ENCODE results near the gene FZD1. TPM values are rescaled to one million over a fixed set of nuclear protein-coding genes. Genes with fewer than 3 reads are reported as not detected.

The FZD1 gene
- total RNA-seq, 1 experiment from 2014 or later: 0.61 TPM

- H3K18ac ChIP-seq (ENCODE audit: insufficient read length, low read depth, low read length): no peak overlapping the region
- H3K79me1 ChIP-seq (ENCODE audit: insufficient read depth, low read depth, low read length, poor library complexity, severe bottlenecking): no peaks in the 10 kb centered on the region
- Mint-ChIP-seq H3K27ac (no peak overlapping the region), H3K9me3 (no peaks in the 10 kb centered on the region), H3K36me3 (ENCODE audit: insufficient read depth in 1 of 3, low read depth in 3 of 3) (no peaks in the 10 kb centered on the region), H3K4me3 (no peak overlapping the region), H3K4me1 (peaks cover 0 to 4% of the 10 kb centered on the region in 2 experiments; a peak in 2 of 4 replicates), H3K27me3 (ENCODE audit: low read depth) (peaks cover 3% of the 10 kb centered on the region; the same call in 1 of the 2 replicates)
- no CpG with 5 or more reads among the region's 7 CpGs for WGBS (ENCODE audit: extremely low coverage, insufficient read length, low lambda C conversion rate)
- H2BK20ac ChIP-seq (ENCODE audit: low read depth, low read length, poor library complexity, severe bottlenecking): no peak overlapping the region
- no peak overlapping the region for H4K8ac ChIP-seq (replicated peaks; ENCODE audit: insufficient read length, low read depth, low read length)
- no peak overlapping the region for H3K14ac ChIP-seq (ENCODE audit: insufficient read depth, low read length)
- no peak for DNase-seq
- H4K91ac ChIP-seq (ENCODE audit: insufficient read length, low read depth, low read length): no peak overlapping the region
- H3K4me1 ChIP-seq (ENCODE audit: insufficient read depth, low read length): no peaks in the 10 kb centered on the region
- H2BK120ac ChIP-seq (ENCODE audit: low read depth, low read length, poor library complexity, severe bottlenecking): no peak overlapping the region
- H2AK5ac ChIP-seq (ENCODE audit: insufficient read length, low read length): no peak overlapping the region
- no peaks in the 10 kb centered on the region for H3K79me2 ChIP-seq (ENCODE audit: insufficient read depth, low read length)
- H3K56ac ChIP-seq (ENCODE audit: insufficient read length, low read depth, low read length): no peak overlapping the region
- no peak overlapping the region for H3K4ac ChIP-seq (ENCODE audit: low read depth, low read length)
- H2BK5ac ChIP-seq (ENCODE audit: insufficient read length, low read length): no peak overlapping the region
- H3T11ph ChIP-seq (ENCODE audit: low read length): no peak overlapping the region
- no peak overlapping the region for H2BK15ac ChIP-seq (ENCODE audit: low read depth, low read length)
- no peaks in the 10 kb centered on the region for H3K9me3 ChIP-seq (ENCODE audit: control insufficient read depth, low read depth, low read length)
- no peaks in the 10 kb centered on the region for H3K23me2 ChIP-seq (ENCODE audit: insufficient read length, low read depth, low read length, poor library complexity, severe bottlenecking)
- H3K9ac ChIP-seq (ENCODE audit: extremely low read depth, insufficient read length, low read length): no peak overlapping the region
- H3K27ac ChIP-seq (ENCODE audit: insufficient read length, low read depth, low read length): no peak overlapping the region
- no peak overlapping the region for H2AFZ ChIP-seq (ENCODE audit: low read length)
- no peak overlapping the region for H4K5ac ChIP-seq (ENCODE audit: insufficient read length, low read depth, low read length)
- H3K4me2 ChIP-seq (ENCODE audit: insufficient read depth, insufficient read length, low read length): no peak overlapping the region
- H3K23ac ChIP-seq (ENCODE audit: insufficient read length, low read depth, low read length): no peak overlapping the region
- TF ChIP-seq CTCF (conservative IDR thresholded peaks at IDR 0.05): no peak
- no peaks in the 10 kb centered on the region for H3K27me3 ChIP-seq (ENCODE audit: insufficient read depth, low read length)
- no peak overlapping the region for H2BK12ac ChIP-seq (ENCODE audit: insufficient read length, low read depth, low read length)
- H4K20me1 ChIP-seq (ENCODE audit: control insufficient read depth, insufficient read depth, insufficient read length): no peaks in the 10 kb centered on the region
These were observed 46.7 kb downstream of the FZD1 start for GRCh38 chr7:91310830-91311460.
